ENCODE measurements around the gene SLCO4A1. TPM values are rescaled to one million over a fixed set of nuclear protein-coding genes. Genes with fewer than 3 reads are reported as not detected.

The SLCO4A1 gene
- total RNA-seq, 4 donors from 2014 or later, result 26.1 to 67.4 (median 55.6) TPM

- DNase-seq (ENCODE audit: low spot score) (no peak), ATAC-seq (ENCODE audit: low FRiP score) (no peak)
- TF ChIP-seq CTCF (IDR thresholded peaks at IDR 0.05), result no peak
Measured at GRCh38 chr20:62639765-62640164, 2.5 kb upstream of the SLCO4A1 start.

- ATAC-seq (ENCODE audit: low FRiP score) (no peak), DNase-seq (ENCODE audit: low spot score) (no peak)
- no peak for TF ChIP-seq CTCF (IDR thresholded peaks at IDR 0.05)
Measured at GRCh38 chr20:62640870-62641269, 1.4 kb upstream of the SLCO4A1 start.

GRCh38 chr20:62641321-62642050 lies 817 bp upstream of the SLCO4A1 start:
- TF ChIP-seq CTCF (IDR thresholded peaks at IDR 0.05), result no peak
- ATAC-seq (ENCODE audit: low FRiP score) (no peak), DNase-seq (ENCODE audit: low spot score) (no peak)

GRCh38 chr20:62642666-62643520 lies 590 bp downstream of the SLCO4A1 start:
- DNase-seq (ENCODE audit: low spot score), result no peak
- peak; percentile 30 for ATAC-seq (ENCODE audit: low FRiP score)
- no peak for TF ChIP-seq CTCF (IDR thresholded peaks at IDR 0.05)

GRCh38 chr20:62643521-62644043 lies 1.3 kb downstream of the SLCO4A1 start:
- DNase-seq (ENCODE audit: low spot score), result no peak
- no peak for TF ChIP-seq CTCF (IDR thresholded peaks at IDR 0.05)
- no peak for ATAC-seq (ENCODE audit: low FRiP score)

GRCh38 chr20:62644044-62644795 lies 1.9 kb downstream of the SLCO4A1 start:
- no peak for TF ChIP-seq CTCF (IDR thresholded peaks at IDR 0.05)
- DNase-seq (ENCODE audit: low spot score), result no peak

More at GRCh38 chr20:62644044-62644795, 1.9 kb downstream of the SLCO4A1 start:
- no peak for ATAC-seq (ENCODE audit: low FRiP score)

Data from omental fat pad (tissue), 4 donors.